GM19099 (cell line): Measurements from ENCODE around the gene IRF2BP2.

Experiments
- POLR2A ChIP-seq: IDR thresholded peaks from 3 replicates; pipeline ENCODE4 v1.6.1; 2011; ENCODE audit warnings: low read depth; ENCODE audit not compliant: insufficient read length; ENCODE audit errors: extremely low read depth

IRF2BP2 gene

DNA sequence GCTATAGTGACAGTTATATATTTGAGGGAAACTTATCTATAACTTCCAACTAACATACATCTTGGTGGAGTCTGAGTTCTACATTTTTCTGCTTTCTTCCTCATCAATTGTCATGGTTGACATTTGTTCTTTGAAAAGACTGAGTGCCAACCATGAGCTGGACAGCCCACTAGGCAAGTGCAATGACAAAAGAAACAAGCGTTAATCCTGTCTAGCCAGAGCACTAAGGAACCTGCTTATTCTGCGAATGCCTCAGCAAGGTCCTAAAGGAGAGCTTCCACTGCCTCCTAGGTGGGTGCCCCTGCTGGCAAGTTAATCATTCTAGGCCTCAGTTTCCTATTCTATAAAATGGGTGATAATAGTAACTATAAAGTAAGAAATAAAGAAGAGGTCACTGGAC lies 44.8 kb downstream of the IRF2BP2 start:
- no peak for TF ChIP-seq POLR2A

DNA sequence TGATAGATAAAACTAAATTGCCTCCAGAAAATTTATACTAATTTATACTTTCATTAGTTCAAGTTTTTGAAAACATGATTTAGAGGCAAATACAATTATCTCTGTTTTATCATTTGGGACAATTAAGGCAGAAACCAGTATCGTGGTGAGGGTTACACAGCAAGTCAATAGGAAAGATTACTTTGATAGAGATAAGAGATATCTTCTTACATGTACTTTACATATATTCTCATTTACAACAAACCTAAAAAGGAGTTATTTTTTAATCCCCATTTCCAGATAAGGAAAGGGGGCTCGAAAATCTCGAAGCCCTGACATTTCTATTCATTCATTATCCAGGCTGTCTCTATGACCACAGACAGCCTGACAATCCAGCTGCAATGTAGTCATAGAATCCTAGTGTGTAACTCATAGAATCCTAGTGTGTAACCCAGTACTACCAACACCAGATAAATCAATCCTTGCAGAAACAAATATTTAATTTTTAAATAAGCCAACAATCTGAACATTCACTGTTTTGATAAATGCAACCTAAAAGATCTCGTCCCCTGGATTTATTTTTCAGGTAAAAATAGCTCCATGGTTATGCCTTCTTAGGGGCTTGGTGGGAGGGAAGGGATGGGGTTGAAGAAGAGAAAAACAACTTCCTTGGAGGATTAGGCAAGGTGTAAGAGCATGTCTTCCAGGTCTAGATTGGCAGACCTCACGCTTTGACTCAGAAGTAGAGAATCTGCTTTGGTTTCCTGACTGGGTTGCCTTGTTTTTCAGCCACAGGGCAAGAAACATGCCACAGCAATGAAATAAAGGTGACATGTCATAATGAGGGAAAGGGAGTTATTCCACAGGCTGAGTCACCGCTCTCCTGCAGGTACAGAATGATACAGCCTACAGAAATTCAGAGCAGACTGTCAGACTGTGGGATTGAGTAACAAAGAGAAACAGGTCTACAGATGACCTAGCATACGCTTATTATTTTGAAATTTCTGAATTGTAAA lies 45.6 kb downstream of the IRF2BP2 start:
- no peak for TF ChIP-seq POLR2A

DNA sequence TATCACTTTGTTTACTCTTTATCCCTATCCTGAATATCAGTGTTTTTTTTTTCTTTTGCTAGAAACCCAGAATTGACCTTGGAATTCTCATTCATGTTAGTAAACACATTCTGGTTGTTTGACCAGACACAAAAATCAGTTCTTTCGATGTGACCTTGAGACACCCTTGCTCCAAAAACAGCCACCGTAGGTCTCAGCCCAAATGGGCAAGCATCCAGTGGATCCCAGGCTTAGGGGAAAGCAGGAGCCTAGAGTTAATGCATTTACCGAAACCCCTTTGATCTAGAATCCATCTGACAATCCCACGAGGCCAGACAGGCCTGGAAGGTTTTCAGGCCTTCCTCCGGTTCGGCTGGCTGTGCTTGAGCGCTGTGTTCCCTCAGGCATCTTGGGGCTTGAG lies 47.6 kb downstream of the IRF2BP2 start:
- no peak for TF ChIP-seq POLR2A

DNA sequence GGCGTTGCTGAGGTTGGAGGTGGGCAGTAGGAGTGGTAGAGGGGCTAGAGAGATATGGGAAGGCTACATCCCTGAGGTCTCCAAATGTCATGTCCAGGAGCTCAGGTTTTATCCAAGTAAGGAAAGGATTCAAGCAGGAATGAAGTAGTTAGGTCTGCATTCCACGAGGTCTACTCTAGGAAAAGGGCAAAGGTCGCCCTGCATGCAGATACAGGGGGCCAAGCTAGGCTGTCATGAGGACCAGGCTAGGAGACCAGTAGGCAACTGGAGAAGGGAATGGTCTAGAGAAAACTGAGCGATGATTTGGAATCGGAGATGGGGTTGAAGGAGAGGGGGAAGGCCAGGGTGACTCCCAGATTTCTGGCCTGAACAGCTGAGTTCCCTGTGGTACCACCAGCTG lies 48.7 kb downstream of the IRF2BP2 start:
- no peak for TF ChIP-seq POLR2A

DNA sequence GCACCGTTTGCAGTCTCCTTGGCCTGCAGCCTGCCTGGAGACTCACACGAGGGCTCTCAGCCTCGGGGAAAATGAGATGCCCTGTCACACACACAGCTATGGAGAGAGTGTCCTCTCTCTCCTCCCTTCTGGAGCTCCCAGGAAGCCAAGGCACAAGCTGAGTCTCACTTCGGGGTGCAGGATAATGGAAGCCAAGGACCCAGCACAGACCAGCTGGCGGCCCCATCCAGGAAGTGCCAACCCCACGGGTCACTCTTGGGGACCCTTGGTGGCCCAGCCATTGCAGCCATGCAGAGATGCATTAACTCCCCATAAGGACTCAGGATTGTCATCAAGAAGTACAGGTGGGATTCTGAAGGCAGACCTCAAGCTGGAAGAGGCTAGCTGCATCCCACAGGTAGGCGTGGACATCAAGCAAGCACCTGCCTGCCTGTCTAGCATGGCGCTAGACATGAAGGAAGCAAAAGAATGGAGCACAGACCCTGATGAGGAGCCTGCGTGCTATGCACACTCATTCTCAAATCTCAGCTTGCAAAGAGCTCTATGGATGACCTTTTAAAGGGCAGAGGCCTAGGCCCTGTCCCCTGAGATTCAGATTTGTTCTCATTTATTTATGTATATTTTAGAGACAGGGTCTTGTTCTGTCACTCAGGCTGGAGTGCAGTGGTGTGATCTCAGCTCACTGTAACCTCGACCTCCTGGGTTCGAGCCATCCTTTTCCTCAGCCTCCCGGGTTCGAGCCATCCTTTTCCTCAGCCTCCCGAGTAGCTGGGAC lies 49.9 kb downstream of the IRF2BP2 start:
- no peak for TF ChIP-seq POLR2A

DNA sequence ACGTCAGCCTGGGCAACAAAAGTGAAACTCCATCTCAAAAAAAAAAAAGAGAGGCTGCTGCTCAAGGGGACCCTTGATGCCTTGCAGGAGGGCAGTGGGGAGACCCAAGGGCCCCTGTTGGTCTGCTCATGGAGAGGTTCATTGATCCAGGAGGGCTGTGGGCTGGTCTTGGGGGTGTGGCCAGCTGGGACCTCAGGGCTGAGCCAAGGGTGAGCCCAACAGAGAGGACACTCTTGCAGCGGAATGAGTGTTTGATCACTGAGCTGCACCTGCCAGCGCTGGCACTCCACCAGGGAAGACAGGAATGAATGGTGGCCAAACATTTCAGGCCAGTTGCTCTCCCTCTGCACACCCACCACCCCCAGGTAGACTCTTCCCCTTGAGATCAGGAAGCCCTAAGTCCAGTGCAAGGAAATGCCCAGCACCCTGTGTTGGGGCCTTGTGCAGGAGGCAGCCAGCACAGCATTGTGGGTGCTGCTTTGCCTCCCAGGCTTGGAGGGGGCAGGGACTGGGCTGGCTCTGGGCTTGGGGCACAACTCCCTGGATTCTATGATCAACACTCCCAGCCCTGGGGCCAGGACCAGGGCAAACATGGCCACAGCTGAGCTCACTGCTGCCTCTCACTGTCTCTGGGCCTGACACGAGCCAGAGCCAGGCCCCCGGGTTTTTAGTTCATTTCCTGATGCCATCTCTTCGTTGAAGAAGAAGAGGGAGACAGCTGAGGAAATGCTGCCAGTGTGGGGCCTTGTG lies 50.7 kb downstream of the IRF2BP2 start:
- no peak for TF ChIP-seq POLR2A

DNA sequence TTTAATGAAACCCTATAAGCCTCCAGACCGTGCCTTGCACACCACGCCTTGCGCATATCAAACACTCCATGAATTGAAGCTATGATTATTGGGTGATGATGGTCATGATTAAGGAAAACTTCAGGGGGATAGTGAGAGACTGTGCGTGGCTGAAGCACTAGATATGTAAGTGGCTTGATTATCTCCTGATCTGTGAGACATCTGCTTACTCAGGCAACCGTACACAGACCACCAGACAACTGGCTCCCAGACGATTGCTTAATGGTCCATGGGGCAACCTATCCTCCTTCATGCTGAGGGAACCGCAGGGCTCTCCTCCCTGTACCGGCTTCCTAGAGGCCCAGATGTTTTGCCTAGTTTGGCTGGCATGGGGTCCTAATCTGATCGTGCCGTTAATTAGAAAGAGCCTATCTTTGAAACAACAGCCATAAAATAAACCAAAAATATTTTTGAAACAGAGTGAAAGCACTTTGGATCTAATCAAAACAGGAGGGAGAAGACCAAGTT lies 51.6 kb downstream of the IRF2BP2 start:
- no peak for TF ChIP-seq POLR2A

DNA sequence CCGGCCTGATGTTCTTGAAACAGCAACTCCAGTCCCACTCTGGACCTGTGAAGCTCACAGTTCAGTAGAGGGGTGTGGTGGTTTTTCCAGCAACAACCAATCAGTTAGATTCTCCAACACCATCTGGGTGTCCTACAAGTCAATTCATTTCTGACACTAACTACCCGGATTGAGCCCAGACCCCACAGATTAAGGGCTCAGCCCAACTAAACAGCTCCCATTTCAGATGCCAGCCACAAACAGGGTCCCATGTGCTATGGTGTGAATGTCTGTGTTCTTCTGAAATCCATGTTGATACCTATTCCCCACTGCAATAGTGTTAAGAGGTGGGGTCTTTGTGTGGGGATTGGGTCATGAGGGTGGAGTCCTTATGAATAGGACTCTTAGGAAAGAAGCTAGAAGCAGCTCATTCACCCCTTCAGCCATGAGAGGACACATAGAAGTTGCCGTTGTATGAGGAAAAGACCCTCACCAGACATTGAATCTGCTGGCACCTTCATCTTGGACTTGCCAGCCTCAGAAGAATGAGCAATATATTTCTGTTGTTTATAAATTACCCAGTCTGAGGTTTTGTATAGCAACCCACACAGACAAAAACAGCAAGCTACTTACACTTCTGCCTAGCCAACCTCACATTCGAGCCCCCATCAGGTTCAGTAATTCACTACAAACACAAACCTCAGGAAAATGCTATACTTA lies 53.6 kb downstream of the IRF2BP2 start:
- TF ChIP-seq POLR2A, result no peak

DNA sequence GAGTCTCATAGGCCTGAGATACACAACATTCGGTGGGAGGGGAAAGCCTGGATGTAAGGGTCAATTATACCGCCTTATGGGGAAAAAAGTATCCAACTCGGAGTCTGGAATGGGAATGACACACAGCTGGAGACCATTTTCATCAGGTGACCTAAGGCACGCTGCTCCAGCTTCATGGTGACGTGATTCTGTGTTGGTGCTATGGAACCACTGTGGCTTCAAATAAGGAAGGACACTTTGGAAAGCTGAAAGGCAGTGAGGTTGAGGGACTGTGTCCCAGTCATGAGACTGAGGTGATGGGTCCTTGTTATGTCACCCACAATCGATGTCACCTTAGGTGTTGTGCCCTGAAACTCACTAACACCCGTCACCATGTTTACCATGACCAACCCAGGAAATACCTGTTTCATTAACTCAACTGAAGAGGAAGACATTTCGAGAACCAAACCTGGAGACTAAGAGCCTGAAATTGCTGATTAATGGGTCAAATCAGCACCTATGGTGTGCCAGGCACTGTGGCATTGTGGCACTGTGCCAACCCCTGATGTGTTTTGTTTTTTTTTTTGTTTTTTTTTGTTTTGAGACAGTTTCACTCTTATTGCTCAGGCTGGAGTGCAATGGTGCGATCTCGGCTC lies 54.5 kb downstream of the IRF2BP2 start:
- no peak for TF ChIP-seq POLR2A

DNA sequence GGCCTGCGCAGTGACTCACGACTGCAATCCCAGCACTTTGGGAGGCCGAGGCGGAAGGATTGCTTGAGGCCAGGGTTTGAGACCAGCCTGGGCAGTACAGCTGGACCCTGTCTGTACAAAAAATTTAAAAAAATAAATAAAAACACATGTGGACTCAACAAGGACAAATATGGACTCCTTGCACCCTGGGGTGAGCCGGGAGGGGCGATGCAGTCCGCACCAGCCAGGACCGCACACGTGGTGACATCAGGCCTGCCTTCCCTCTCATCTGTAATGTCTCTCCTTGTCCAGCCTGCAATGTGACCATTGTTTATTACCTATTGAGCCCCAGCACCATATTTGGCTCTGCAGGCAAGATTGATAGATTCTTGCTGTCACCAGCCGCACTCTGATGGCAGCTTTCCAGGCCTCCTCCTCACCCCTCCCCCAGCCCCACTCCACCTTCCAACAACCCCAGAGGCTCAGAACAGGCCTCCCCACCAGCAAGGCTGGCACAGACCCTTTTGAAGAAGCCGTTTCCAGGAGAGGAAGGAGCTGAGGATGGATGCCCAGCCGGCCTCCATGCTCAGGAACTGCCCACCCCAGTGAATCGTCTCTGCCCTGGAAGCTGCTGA lies 55.2 kb downstream of the IRF2BP2 start:
- TF ChIP-seq POLR2A, result no peak
